ENCODE results near the gene RGS17. TPM values are rescaled to one million over a fixed set of nuclear protein-coding genes. Genes with fewer than 3 reads are reported as not detected.
A peak's percentile ranks its signal among the peaks of the same experiment; 100 is the strongest.

Gene RGS17
- total and polyA plus RNA-seq, 2 of the 13 experiments (the other 11 are each of a cell fraction or from before 2014, with no cell fraction given) = 0.04 TPM; not detected in 1

GRCh38 chr6:153085239-153085638 lies 45.8 kb downstream of the RGS17 start:
- H3K79me2 ChIP-seq (ENCODE audit: insufficient read depth, low read length) = no peaks in the 10 kb centered on the region
- no peaks in the 10 kb centered on the region for H3K27me3 ChIP-seq (ENCODE audit: control insufficient read depth in 1 of 2, insufficient read depth in 2 of 2, low read length in 2 of 2)
- FAIRE-seq = no peak
- H3K4me2 ChIP-seq (ENCODE audit: low read depth, low read length) = no peak overlapping the region
- in situ Hi-C loops (cut with HindIII; ENCODE audit: extremely low pct_ligation_motif_present, low pct_unique_long_range_greater_than_20kb) (no loop called here), intact Hi-C loops (cut with micrococcal nuclease; ENCODE audit: unreplicated experiment) (no loop called here)
- no TSS peak for BruUV-seq (replicated peaks)
- ChIA-PET POLR2A (no interaction called here), CTCF (ENCODE audit: low intra/inter-chr PET ratio, low total read pairs) (no interaction called here)
- no peaks in the 10 kb centered on the region for H3K36me3 ChIP-seq (replicated peaks in 1 of 2; ENCODE audit: control insufficient read depth in 1 of 2, insufficient read depth in 2 of 2, low read length in 2 of 2)
- H3K4me3 ChIP-seq (replicated peaks in 1 of 3; ENCODE audit: insufficient read depth in 1 of 3, low read depth in 2 of 3, low read length in 3 of 3) = no peak overlapping the region
- no peak overlapping the region for H3K27ac ChIP-seq (ENCODE audit: extremely low read length, insufficient read depth, low read length)
- H4K20me1 ChIP-seq (ENCODE audit: insufficient read depth, low read length) = no peaks in the 10 kb centered on the region
- no peak for DNase-seq (ENCODE audit: low spot score)
- H3K4me1 ChIP-seq (ENCODE audit: insufficient read depth, low read length) = no peaks in the 10 kb centered on the region
- H3K9ac ChIP-seq (ENCODE audit: insufficient read depth, low read depth, low read length) = no peak overlapping the region
- no peak overlapping the region for H2AFZ ChIP-seq (ENCODE audit: low read length)
- no peak for ATAC-seq
- H3K9me3 ChIP-seq (ENCODE audit: low read length) = no peaks in the 10 kb centered on the region
- TF ChIP-seq WIZ (CRISPR knock-in tag; IDR thresholded peaks at IDR 0.05) = no peak
- TF ChIP-seq ZNF382 (CRISPR knock-in tag; IDR thresholded peaks at IDR 0.05; ENCODE audit: borderline replicate concordance) = no peak
- no peak for TF ChIP-seq GABPA (IDR thresholded peaks at IDR 0.05; ENCODE audit: low read depth, low read length)
- TF ChIP-seq GABPA (CRISPR knock-in tag; IDR thresholded peaks at IDR 0.05; ENCODE audit: low read depth) = 0 out of 2 replicates have a peak, but pooled peaks have one; percentile 36
- TF ChIP-seq CREB1 (IDR thresholded peaks at IDR 0.05) = peak; percentile 94
- 0 out of 2 replicates have a peak, but pooled peaks have one; percentile 13 for TF ChIP-seq CREB1 (CRISPR knock-in tag; IDR thresholded peaks at IDR 0.05)
- peak; percentile 97 for TF ChIP-seq ATF7 (IDR thresholded peaks at IDR 0.05)
- no peak for TF ChIP-seq ATF7 (CRISPR knock-in tag; IDR thresholded peaks at IDR 0.05)
- no peak for TF ChIP-seq GMEB2 (CRISPR knock-in tag; IDR thresholded peaks at IDR 0.05; ENCODE audit: low read depth)
- TF ChIP-seq ZNF136 (CRISPR knock-in tag; IDR thresholded peaks at IDR 0.05; ENCODE audit: low read depth) = no peak
- TF ChIP-seq ZFY (CRISPR knock-in tag; IDR thresholded peaks at IDR 0.05) = no peak
- TF ChIP-seq YEATS2 (CRISPR knock-in tag; IDR thresholded peaks at IDR 0.05; ENCODE audit: borderline replicate concordance) = no peak
- 16% methylated on average over 5 of the region's 5 CpGs for WGBS (ENCODE audit: low lambda C conversion rate)
